ENCODE data around the gene ANAPC15.

Gene ANAPC15

DNA sequence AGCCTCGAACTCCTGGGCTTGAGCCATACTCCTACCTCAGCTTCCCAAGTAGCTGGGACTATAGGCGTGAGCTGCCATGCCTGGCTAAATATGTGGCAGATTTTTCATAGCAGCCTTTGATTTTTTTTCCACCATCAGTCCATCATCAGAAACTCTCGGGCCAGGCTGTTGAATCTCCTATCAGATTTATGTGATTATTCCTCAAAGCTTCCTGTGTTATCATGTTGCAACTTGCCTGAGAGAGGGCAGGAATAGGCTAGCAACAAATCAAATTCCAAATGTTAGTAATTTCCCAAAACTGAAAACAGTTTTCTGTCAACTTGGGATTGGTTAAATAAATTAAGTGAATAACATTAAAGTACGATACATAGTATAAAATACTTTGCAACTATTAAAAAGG lies 28.4 kb downstream of the ANAPC15 start:
- no peak for DNase-seq

DNA sequence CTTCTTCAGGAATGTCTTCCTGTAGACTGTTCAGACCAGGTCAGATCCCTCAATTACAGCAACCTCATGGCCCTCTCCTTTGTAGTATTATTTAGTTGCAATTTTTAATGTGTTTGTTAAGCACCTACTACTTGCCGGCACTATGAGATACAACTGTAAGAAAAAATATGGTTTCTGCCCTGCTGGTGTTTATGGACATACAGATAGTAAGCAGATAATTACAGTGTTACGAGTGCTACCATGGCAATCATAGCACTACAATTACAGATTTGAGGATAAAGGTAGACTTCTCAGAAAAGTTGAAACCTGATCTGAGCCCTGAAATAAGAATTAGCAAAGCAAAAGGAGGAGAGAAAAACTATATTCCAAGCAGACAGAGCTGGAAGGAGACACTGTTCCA lies 29.1 kb downstream of the ANAPC15 start:
- no peak for DNase-seq

DNA sequence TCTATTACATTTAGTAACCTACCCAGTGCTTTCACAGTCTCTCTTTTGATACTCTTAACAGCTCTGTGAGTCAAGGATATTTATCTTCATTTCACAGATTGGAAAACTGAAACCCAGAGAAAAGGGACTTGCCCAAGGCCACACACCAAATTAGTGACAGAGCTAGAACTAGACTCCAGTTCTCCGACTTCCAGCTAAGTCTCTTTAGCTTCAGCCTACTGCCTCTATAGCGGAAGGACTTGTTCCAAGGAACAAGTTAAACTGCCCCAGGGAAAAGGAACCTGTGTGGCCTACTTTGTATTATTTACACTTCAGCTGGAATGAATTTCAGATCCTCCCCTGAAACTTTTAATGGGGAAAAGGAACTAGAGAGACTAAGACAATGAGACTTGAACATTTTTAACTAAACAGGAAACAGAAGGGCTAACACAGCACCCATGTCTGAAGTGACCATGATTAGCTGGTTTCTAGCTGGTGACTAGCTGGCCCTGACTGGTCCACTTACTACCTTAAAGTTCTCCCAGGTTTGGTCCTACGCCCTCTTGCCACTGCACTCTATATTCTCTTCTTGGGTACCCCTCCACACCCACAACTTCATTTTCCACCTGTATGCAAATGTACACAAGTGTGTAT lies 30.6 kb downstream of the ANAPC15 start:
- no peak for DNase-seq

DNA sequence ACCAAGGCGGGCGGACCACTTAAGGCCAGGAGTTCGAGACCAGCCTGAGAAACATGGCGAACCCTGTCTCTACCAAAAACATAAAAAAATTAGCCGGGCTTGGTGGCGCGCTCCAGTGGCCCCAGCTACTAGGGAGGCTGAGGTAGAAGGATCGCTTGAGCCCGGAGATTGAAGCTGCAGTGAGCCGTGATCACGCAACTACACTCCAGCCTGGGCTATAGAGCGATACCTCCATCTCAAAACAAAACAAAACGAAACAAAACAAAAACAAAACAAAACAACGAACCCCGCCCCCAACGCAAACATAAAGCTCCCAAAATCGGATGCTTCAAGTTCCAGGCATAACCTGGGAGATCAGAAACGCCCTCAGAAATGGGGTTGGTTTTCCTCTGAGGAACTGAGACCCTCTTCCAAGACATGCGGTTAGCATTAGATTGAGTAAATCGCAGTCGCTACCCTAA lies 31.3 kb downstream of the ANAPC15 start:
- no peak for DNase-seq

DNA sequence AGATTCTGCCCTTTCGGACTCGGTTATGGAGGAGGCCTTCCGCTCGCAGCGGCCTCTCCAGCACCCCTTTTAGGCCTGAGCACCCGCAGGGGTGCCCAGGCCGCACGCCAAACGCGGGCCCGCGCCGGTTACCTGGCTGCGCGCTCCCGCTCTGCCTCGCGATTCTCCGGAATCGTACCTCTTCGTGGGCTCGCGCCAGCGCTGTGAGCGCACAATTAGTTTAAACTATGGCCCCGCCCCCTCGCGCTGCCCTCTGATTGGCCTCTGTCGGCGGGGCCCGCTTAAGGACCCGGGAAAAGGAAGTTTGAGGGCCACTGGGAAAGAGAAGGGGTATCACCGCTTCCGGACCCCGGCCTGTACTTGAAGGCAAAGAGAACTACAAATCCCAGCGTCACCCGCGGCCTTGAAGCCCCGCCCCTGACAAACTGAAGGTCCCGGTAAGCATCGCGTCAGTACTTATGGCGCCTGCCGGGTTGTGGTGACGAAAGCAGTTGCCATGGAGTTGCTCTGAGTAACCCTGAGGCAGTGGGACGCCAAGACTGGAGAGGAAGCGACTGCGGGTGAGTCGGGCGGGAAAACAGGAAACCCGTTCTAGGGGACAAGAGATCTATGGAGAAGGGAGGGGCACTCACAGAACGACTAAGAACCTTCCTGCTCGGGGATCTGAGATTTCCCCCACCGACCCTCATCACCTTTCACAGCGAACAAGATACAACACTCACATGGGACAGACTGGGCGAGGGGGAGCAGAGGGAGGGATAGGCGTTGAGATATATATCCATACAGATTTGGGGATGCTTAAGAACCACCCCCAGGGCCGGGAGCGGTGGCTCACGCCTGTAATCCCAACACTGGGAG lies 31.9 kb downstream of the ANAPC15 start, which contains the start of the genes LRRC51 and NUMA1:
LRRC51 (plus strand) TSS at position 525 of the 858 bp plus-strand sequence. CDS start 8,234 bp downstream, outside the sequence.
NUMA1 (minus strand) TSS at position 217 of the 858 bp plus-strand sequence. CDS start 44,599 bp downstream, outside the sequence.
- DNase-seq = peak; percentile 100

DNA sequence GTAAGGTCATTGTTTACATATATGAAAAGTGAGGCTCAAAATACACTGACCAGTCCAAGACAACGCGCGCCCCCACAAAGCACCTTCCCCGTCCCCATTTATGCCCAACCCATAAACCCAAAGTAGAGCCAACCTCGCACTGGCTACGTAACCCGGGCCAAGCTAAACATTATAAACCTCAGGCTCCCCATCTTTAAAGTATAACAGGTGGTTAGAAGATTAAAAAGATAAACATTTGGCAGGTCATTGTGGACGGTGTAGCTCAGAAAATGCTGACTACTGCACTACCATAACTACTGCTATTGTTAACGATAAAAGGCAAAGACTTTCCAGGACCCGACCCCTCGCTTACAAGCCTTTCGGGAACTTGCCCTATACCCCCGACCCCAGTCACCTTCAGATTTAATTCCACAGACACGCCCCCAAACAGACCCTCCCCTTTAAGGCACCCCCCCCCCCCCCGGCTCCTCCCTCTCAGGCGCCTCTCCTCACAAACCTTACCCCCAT lies 32.6 kb downstream of the ANAPC15 start:
- peak; percentile 87 for DNase-seq

DNA sequence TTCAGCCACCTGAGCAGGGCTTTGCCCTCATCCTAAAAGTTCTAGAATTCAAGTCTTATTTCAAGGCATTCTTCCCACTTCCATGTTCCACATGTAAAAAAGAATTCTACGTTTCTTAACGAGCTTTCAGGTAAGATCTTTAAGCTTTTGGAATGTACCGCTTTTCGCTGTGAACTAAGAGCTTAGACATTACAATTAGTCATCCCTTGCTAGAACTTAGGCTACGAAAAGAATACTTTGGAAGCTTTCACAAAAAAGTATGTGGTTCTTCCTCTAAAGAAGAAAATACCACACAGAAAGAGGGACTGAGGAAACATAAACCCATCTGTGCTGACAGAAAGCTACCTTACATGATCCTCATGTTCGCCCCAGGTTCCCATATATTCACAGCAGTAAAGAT lies 34.0 kb downstream of the ANAPC15 start:
- DNase-seq = no peak

DNA sequence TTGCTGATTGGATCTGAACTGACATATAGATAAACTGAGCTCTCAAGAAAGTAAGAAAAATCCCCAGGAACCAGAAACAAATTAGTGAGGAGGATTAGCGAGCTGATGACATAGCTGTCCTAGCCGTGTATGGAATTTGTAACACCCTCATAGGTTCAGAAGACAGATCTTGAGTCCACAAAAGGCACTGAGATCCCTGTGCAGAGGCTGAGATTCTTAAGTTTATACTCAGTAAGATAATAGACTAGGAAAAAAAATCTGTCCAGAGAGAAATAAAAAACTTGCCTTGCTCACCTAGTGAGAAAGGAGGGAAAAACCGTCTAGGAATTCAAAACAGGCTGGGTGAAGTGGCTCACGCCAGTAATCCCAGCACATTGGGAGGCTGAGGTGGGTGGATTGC lies 36.7 kb downstream of the ANAPC15 start:
- no peak for DNase-seq

DNA sequence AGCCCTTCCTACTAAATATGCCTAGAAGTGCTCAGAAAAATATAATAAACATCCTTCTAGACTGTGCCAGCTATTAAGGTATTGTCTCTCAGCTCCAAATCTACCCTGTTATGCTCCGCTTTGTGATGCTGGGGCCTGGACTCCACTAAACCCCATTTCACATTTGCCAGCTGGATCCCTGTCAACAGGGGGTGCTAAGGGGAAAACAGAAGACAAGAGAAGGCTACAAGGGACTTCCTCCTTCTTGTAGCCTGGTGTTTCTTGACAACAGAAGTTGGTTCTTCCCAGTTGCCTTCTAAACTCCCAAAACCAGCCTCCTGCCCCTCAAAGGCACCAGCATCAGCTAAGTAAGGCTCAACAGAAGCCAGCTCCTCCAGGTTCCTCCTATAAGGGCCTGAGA lies 37.4 kb downstream of the ANAPC15 start:
- DNase-seq = no peak

DNA sequence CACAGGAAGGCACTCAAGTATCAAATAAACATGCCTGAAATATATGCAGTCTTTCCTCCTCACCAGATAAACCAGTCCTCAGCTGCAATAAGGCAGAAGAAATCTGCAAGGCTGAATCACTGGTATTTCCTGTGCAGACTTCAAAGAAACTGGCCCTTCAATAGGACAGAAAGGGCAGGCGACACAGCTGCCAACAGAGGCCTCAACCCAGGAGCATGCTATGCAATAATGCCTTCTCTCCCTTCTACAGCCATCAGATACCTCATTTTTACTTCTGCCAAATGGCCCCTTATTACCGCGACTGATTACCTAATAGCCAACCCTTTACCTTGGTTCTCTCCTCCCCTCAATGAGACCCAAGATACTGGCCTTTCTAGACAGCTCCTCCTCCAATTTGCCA lies 40.1 kb downstream of the ANAPC15 start:
- DNase-seq = no peak

DNA sequence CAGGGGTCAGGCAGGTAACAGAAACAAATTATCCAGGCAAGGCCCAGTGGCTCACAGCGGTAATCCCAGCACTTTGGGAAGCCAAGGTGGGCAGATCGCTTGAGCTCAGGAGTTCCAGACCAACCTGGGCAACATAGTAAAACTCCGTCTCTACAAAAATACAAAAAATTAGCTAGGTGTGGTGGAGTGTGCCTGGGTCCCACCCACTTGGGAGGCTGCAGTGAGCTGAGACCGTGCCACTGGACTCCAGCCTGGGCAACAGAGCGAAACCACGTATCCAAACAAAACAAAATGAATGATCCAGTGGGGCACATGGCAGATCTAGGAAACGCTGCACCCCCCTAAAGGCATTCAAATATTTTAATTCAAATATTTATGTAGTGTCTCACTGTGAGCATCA lies 42.0 kb downstream of the ANAPC15 start:
- DNase-seq = no peak

DNA sequence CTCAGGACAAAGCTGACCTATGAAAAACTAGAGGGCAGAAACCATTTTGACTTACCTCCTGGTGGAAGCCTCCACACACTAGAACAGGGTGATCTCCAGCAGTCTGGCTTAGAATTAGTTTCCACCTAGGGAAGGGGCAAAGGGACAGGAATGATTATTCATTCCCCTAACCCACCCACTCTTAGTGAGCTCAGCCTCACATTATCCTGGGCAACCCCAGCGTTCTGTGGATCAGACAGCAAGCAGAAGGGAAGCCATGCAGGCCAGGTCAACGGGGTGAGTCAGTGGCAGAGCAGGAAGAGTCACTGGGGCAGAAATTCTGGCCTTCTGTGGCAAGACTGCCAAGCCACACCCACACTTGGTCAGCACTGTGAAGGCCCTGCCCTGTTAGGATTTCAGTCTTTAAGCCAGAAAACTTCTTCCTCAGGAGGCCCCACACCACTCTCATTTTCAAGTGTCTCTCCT lies 42.7 kb downstream of the ANAPC15 start:
- no peak for DNase-seq

DNA sequence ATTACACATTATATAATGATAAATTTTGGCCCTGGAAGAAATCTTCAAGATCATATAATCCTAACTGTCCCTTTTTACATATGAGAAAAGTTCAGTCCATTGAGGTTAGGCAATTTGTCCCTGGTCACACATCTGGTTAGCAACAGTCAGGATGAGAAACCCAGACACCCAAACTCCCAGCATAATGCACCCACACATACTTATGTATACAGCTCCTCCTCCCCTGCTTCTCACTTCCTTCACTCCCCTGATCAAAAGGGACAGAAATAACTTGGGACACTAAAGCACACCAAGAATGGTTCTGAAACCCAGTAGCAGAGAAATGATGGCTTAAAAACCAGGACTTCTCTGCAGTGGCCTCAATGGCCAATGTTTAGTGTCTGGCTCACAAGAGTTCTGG lies 43.3 kb downstream of the ANAPC15 start:
- no peak for DNase-seq

DNA sequence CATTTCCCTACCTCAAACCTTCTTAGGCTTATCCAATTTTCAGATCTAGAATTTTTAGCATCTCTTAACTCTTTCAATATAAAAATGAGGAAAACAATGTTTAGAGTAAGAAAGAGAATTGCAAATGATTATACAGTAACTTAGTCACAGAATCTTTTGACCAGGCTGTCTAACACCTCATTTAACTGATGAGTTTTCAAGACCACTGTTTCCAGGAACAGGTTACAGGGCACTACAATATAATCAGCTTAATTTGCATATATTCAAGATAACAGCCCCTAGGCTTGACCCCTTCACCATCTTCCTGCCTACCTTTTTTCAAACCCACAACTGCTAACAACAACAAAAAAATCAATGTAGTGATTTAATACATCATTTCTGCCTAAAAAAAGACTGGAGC lies 44.8 kb downstream of the ANAPC15 start:
- no peak for DNase-seq

DNA sequence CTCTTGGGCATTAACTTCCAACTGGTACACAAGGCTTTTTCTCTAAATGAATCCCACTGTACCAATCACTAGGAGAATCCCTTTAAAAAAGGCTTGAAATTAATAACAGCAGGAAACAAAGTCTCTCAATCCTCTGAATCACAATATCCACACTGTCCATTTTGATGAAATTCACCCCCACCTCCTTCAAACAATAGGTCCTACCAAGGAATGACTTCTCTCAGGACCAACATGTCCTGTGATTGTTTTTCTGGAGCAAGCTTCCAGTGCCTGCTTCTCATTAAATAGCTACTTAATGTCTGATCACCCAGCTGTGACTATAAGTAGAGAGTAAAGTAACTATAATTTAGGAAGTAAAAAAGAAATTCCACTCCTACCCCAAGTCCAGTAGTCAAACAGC lies 45.2 kb downstream of the ANAPC15 start:
- DNase-seq = no peak

DNA sequence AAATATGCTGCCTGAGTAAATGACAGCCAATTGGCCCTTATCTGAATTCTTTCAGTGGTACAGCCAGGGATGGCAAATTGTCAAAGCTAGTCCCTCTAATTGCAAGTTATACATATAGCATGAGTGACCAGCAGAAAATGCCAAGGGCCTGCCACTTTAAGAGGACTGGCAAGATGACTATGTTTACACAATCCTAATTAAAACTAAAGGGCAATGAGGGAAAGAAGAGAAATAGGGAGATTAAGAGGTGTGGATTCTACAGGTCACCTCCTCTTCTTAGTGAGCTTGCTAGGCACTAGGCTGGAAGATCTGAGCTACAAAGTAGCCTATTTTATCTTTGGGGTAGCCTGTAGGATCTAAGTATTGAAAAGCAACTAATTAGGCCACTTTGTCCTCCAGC lies 45.6 kb downstream of the ANAPC15 start:
- DNase-seq = no peak

DNA sequence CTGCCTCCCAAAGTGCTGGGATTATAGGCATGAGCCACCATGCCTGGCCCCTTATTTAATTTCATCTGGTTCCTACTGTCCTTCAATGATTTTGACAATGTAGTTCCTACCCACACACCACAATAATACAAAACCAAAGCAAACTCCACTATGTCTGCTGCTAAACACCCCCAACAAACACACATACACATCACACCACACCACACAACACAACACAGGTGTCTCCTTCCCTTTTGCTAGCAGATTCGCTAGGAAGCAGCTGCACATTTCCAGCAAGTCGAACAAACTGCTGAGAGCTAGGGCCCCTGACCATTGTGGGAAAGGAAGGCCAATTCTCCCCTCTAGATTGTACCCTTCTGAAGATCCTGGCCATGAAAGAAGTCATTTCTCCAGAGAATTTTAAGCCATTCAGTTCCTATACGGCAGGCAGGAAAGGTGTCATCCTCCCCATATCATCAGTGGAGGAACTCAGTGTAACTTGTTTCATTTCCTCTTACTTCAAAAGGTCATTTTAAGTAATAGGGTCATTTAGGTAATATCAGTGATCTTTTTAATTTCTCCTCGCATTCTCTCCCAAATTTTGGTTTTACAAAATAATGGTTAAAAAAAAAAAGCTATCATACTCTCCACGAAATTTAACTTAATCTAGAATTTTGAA lies 50.6 kb downstream of the ANAPC15 start:
- no peak for DNase-seq

Data from DMS79 (cell line).